ENCODE data around the gene C11orf91.

- TF ChIP-seq YY1 (IDR thresholded peaks at IDR 0.05; ENCODE audit: insufficient read depth, insufficient read length) (no peak), ZNF274 (IDR thresholded peaks at IDR 0.05; ENCODE audit: low read depth, low read length) (no peak)
These were observed 4.2 kb downstream of the C11orf91 start for GRCh38 chr11:33696411-33696810.
